Subcutaneous abdominal adipose tissue (tissue), 5 donors: Measurements from ENCODE around the gene ALAS1.

Experiments used
- H3K27ac ChIP-seq: one replicate; pipeline ENCODE4 v1.7.0; 2013; ENCODE audit warnings: low read depth, mild to moderate bottlenecking, inconsistent platforms, low read length, moderate library complexity
- H3K27me3 ChIP-seq, 5 donors: one replicate each; pipeline ENCODE4 v1.7.0; 2013; ENCODE audit warnings: low read length in 5 of 5, inconsistent platforms in 1 of 5; ENCODE audit not compliant: control insufficient read depth in 5 of 5, insufficient read depth in 4 of 5
- H3K36me3 ChIP-seq, 5 donors: one replicate each; pipeline ENCODE4 v1.7.0; 2013; ENCODE audit warnings: low read length in 5 of 5; ENCODE audit not compliant: control insufficient read depth in 5 of 5, insufficient read depth in 5 of 5
- H3K4me1 ChIP-seq, 5 donors: one replicate each; pipeline ENCODE4 v1.7.0; 2013; ENCODE audit warnings: low read length in 5 of 5, mild to moderate bottlenecking in 3 of 5, moderate library complexity in 1 of 5; ENCODE audit not compliant: control insufficient read depth in 5 of 5, insufficient read depth in 5 of 5
- H3K4me3 ChIP-seq, 5 donors: one replicate each; pipeline ENCODE4 v1.7.0; 2013; ENCODE audit warnings: low read length in 5 of 5, low read depth in 1 of 5
- H3K9ac ChIP-seq, 5 donors: one replicate each; pipeline ENCODE4 v1.7.0; 2013; ENCODE audit warnings: low read length in 5 of 5, mild to moderate bottlenecking in 4 of 5, moderate library complexity in 3 of 5
- H3K9me3 ChIP-seq, 5 donors: one replicate each; pipeline ENCODE4 v1.7.0; 2013; ENCODE audit warnings: low read length in 5 of 5; ENCODE audit not compliant: control insufficient read depth in 5 of 5
- donor health status: healthy.
- donor health status: healthy.
- donor health status: healthy.
- donor health status: healthy.
- donor health status: healthy.

ALAS1 gene

GRCh38 chr3:52218454-52218853 is 20.5 kb downstream of the ALAS1 start:
- peak overlapping the region; percentile 78 for H3K27ac ChIP-seq
- peaks cover 2 to 30% (median 22%) of the 10 kb centered on the region in 5 donors for H3K36me3 ChIP-seq
- peak overlapping the region in 1 of 5 donors; percentile 69 for H3K9ac ChIP-seq
- peak overlapping the region in 4 of 5 donors; percentile 29 to 47 (median 34) for H3K4me3 ChIP-seq
- no peaks in the 10 kb centered on the region for H3K9me3 ChIP-seq
- no peaks in the 10 kb centered on the region for H3K27me3 ChIP-seq
- peaks cover 17 to 91% (median 66%) of the 10 kb centered on the region in 5 donors for H3K4me1 ChIP-seq

- Histone ChIP-seq H3K27ac (peak overlapping the region; percentile 78), H3K9me3 (no peaks in the 10 kb centered on the region), H3K36me3 (peaks cover under 1 to 24% (median 16%) of the 10 kb centered on the region in 5 donors), H3K9ac (peak overlapping the region in 1 of 5 donors; percentile 28), H3K4me3 (peak overlapping the region in 3 of 5 donors; percentile 29 to 47 (median 32)), H3K27me3 (no peaks in the 10 kb centered on the region), H3K4me1 (peaks cover 17 to 86% (median 66%) of the 10 kb centered on the region in 5 donors)
Measured at GRCh38 chr3:52218937-52219650, 21.1 kb downstream of the ALAS1 start.

GRCh38 chr3:52220380-52221026 is 22.5 kb downstream of the ALAS1 start:
- H3K27ac ChIP-seq = no peak overlapping the region
- peaks cover 0 to 10% (median 2%) of the 10 kb centered on the region in 5 donors for H3K36me3 ChIP-seq
- no peaks in the 10 kb centered on the region for H3K27me3 ChIP-seq
- H3K9ac ChIP-seq = no peak overlapping the region
- no peaks in the 10 kb centered on the region for H3K9me3 ChIP-seq
- H3K4me1 ChIP-seq = peaks cover 17 to 72% (median 58%) of the 10 kb centered on the region in 5 donors
- no peak overlapping the region for H3K4me3 ChIP-seq

GRCh38 chr3:52221141-52221562 is 23.2 kb downstream of the ALAS1 start:
- H3K36me3 ChIP-seq = peaks cover 0 to 9% (median 0%) of the 10 kb centered on the region in 5 donors
- no peaks in the 10 kb centered on the region for H3K9me3 ChIP-seq
- no peak overlapping the region for H3K27ac ChIP-seq
- no peak overlapping the region for H3K9ac ChIP-seq
- H3K4me3 ChIP-seq = no peak overlapping the region
- H3K4me1 ChIP-seq = peaks cover 17 to 66% (median 52%) of the 10 kb centered on the region in 5 donors
- no peaks in the 10 kb centered on the region for H3K27me3 ChIP-seq

- peak overlapping the region in 1 of 5 donors; percentile 4 for H3K4me3 ChIP-seq
- H3K27me3 ChIP-seq = no peaks in the 10 kb centered on the region
- H3K27ac ChIP-seq = no peak overlapping the region
- H3K4me1 ChIP-seq = peaks cover 12 to 60% (median 46%) of the 10 kb centered on the region in 5 donors
- no peaks in the 10 kb centered on the region for H3K9me3 ChIP-seq
- peak overlapping the region in 1 of 5 donors; percentile 23 for H3K9ac ChIP-seq
- H3K36me3 ChIP-seq = peaks cover 0 to 9% (median 0%) of the 10 kb centered on the region in 5 donors
Measured at GRCh38 chr3:52221563-52222318, 23.8 kb downstream of the ALAS1 start.

- peak overlapping the region in 1 of 5 donors; percentile 4 for H3K4me3 ChIP-seq
- peak overlapping the region in 1 of 5 donors; percentile 23 for H3K9ac ChIP-seq
- H3K27me3 ChIP-seq = no peaks in the 10 kb centered on the region
- peaks cover 7 to 52% (median 38%) of the 10 kb centered on the region in 5 donors for H3K4me1 ChIP-seq
- H3K9me3 ChIP-seq = no peaks in the 10 kb centered on the region
- no peak overlapping the region for H3K27ac ChIP-seq
- H3K36me3 ChIP-seq = peaks cover 0 to 17% (median 1%) of the 10 kb centered on the region in 5 donors
Measured at GRCh38 chr3:52222319-52223221, 24.6 kb downstream of the ALAS1 start.

- H3K36me3 ChIP-seq = peaks cover 0 to 28% (median 12%) of the 10 kb centered on the region in 5 donors
- H3K27me3 ChIP-seq = no peaks in the 10 kb centered on the region
- no peak overlapping the region for H3K9ac ChIP-seq
- H3K4me3 ChIP-seq = no peak overlapping the region
- peaks cover 3 to 40% (median 29%) of the 10 kb centered on the region in 5 donors for H3K4me1 ChIP-seq
- no peak overlapping the region for H3K27ac ChIP-seq
- no peaks in the 10 kb centered on the region for H3K9me3 ChIP-seq
Measured at GRCh38 chr3:52223449-52224408, 25.8 kb downstream of the ALAS1 start.

GRCh38 chr3:52225452-52226228 is 27.7 kb downstream of the ALAS1 start, which contains the start of gene TLR9:
Gene TLR9, minus strand, starts transcription at chr3:52225645. Its CDS starts 116 bp downstream, at chr3:52225529.
- no peak within 1 kb of the TSS for H3K4me3 ChIP-seq
- no peaks in the 10 kb centered on the region for H3K27me3 ChIP-seq
- no peak within 1 kb of the TSS for H3K27ac ChIP-seq
- peaks cover 0 to 48% (median 31%) of the 10 kb centered on the region in 5 donors for H3K36me3 ChIP-seq
- peaks cover under 1 to 23% (median 19%) of the 10 kb centered on the region in 5 donors for H3K4me1 ChIP-seq
- H3K9me3 ChIP-seq = no peaks in the 10 kb centered on the region
- H3K9ac ChIP-seq = no peak within 1 kb of the TSS
